Right lobe of liver (tissue), 6 donors: Measurements from ENCODE around the gene ATG10. TPM values are rescaled to one million over a fixed set of nuclear protein-coding genes. Genes with fewer than 3 reads are reported as not detected.
"Not testable (repeated sequence)": the region's sequence is repeated elsewhere in the genome, so short reads cannot be mapped to it uniquely, and the experiment has no call there.

ENCODE experiments used
- ATAC-seq, 4 donors: fragments of 200-7000 bp; cut with Tn5 transposase; one replicate each; pipeline ENCODE4 v1.9.1; 2020; ENCODE audit warnings: mild to moderate bottlenecking in 4 of 4, moderate library complexity in 4 of 4
- DNase-seq, 3 donors: peaks; one replicate each; pipeline ENCODE4 v3.0.0-alpha.2; 2020
- H3K27ac ChIP-seq, 3 donors: fragments of 200-600 bp; one replicate each; pipeline ENCODE4 v1.8.0; 2022
- H3K27me3 ChIP-seq, 2 donors: fragments of 200-600 bp; one replicate each; pipeline ENCODE4 v1.8.0; 2022
- H3K36me3 ChIP-seq, 4 donors: fragments of 200-600 bp; sonication (generic) in 1 of 4; one replicate each; pipeline versions ENCODE4 v1.5.1 to v1.8.0; 2017 to 2022; ENCODE audit warnings: control low read depth in 1 of 4
- H3K4me1 ChIP-seq, 4 donors: fragments of 200-600 bp; sonication (generic) in 1 of 4; one replicate each; pipeline versions ENCODE4 v1.5.1 to v1.8.0; 2017 to 2022; ENCODE audit warnings: control low read depth in 1 of 4
- H3K4me3 ChIP-seq, 3 donors: fragments of 200-600 bp; one replicate each; pipeline ENCODE4 v1.8.0; 2022
- H3K9me3 ChIP-seq, 4 donors: fragments of 200-600 bp; sonication (generic) in 1 of 4; one replicate each; pipeline versions ENCODE4 v1.5.1 to v1.8.0; 2017 to 2022; ENCODE audit warnings: control low read depth in 1 of 4
- POLR2A ChIP-seq: fragments of 450-650 bp; IDR thresholded peaks from one replicate; pipeline ENCODE4 v1.6.1; 2017; ENCODE audit warnings: antibody characterized with exemption, mild to moderate bottlenecking
- WGBS: methylation state at CpG from one replicate; pipeline ENCODE4 v1.1.6; 2018; ENCODE audit warnings: low coverage, low lambda C conversion rate; ENCODE audit not compliant: insufficient coverage; ENCODE audit errors: missing lambda C conversion rate; 5-methylcytosine and 5-hydroxymethylcytosine counted together
- intact Hi-C, 2 donors: fragments of 100-400 bp; cut with DNase I; formaldehyde crosslinking; loops; one replicate each; pipeline versions ENCODE4 v1.11.2 to v1.14.1; 2022
- total RNA-seq, 6 experiments: library from RNA; depleted of rRNA in 2 of 6; stranded (reverse); fragments of >200 nt in 2 of 6; fragmentation: NEBNext Ultra II Directional in 3 of 6; extraction: Animal tissue kit (Norgen Biotek cat#: 25700) in 3 of 6; gene quantifications; one replicate each; pipeline versions ENCODE4 v1.1.0 to v1.2.4, GENCODE V29; 2016 to 2023
- TF ChIP-seq, protein P1 (sequence below), 4 donors: fragments of 200-600 bp in 3 of 4; fragments of 450-650 bp in 1 of 4; IDR thresholded peaks; one replicate each; pipeline versions ENCODE4 v1.5.1 to v1.8.0; 2016 to 2022; ENCODE audit warnings: antibody characterized with exemption in 4 of 4, mild to moderate bottlenecking in 2 of 4
- donor health status: DM: no; HTN: yes; CAD: no.
- donor health status: DM: no; HTN: no; CAD: no.
- donor health status: DM: no; HTN: no; CAD: no.
- donor health status: DM: no; HTN: yes; CAD: no.
- donor health status: DM: no; HTN: yes; CAD: no.

The ATG10 gene
- total RNA-seq, 6 experiments from 2014 or later: 2.9 to 8.0 (median 4.4) TPM

DNA sequence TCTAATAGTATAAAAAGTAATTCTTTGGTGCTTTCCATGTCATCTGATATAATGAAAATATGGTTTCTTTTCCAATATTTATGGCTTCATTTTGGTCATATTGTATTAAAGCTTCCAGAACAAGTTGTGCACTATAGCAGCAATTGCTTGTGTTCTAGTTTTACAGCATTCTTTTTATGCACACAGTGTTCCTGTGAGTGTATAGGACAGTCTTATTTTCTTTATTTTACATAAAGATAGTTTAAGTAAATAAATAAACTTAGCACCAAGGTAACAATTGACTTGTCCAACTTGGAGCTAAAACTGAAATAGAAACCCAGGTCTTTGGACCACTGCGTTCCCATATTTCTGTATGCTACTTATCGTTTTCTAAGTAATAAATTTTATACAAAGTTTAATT lies 38.9 kb downstream of the ATG10 start:
- DNase-seq (no peak), ATAC-seq (no peak)
- intact Hi-C loops: no loop called here
- Histone ChIP-seq H3K4me1 (no peaks in the 10 kb centered on the region), H3K9me3 (no peaks in the 10 kb centered on the region), H3K36me3 (no peaks in the 10 kb centered on the region), H3K4me3 (no peak overlapping the region), H3K27me3 (no peaks in the 10 kb centered on the region), H3K27ac (no peak overlapping the region)
- 97% methylated on average over 2 of the region's 2 CpGs for WGBS
- TF ChIP-seq, protein P1, sequence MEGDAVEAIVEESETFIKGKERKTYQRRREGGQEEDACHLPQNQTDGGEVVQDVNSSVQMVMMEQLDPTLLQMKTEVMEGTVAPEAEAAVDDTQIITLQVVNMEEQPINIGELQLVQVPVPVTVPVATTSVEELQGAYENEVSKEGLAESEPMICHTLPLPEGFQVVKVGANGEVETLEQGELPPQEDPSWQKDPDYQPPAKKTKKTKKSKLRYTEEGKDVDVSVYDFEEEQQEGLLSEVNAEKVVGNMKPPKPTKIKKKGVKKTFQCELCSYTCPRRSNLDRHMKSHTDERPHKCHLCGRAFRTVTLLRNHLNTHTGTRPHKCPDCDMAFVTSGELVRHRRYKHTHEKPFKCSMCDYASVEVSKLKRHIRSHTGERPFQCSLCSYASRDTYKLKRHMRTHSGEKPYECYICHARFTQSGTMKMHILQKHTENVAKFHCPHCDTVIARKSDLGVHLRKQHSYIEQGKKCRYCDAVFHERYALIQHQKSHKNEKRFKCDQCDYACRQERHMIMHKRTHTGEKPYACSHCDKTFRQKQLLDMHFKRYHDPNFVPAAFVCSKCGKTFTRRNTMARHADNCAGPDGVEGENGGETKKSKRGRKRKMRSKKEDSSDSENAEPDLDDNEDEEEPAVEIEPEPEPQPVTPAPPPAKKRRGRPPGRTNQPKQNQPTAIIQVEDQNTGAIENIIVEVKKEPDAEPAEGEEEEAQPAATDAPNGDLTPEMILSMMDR (IDR thresholded peaks at IDR 0.05): no peak
- TF ChIP-seq POLR2A: no peak

DNA sequence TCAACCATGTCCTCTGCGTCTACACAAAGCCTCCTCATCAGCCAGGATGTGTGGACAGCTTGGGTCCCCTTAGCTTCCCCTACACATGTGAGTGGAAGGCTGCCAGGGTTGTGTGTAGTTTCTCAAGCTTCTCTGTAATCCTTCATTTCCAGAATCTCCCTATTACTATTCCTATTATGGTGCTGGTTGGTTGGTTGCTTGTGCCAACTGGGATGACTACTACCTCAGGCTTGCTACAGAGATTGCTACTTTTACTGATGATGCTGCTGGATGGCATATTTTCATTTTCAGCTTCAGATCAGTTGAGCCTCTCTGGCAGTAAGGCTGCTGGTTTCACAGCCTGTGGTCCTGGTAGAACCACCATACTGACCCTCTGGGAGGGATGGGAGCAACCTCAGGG lies 39.9 kb downstream of the ATG10 start:
- H3K9me3 ChIP-seq: no peaks in the 10 kb centered on the region
- no peaks in the 10 kb centered on the region for H3K36me3 ChIP-seq
- no peaks in the 10 kb centered on the region for H3K27me3 ChIP-seq
- ATAC-seq: no peak
- TF ChIP-seq, protein P1 (IDR thresholded peaks at IDR 0.05): no peak
- no peak for TF ChIP-seq POLR2A
- H3K27ac ChIP-seq: no peak overlapping the region
- no peak for DNase-seq
- H3K4me3 ChIP-seq: no peak overlapping the region
- intact Hi-C loops: no loop called here
- H3K4me1 ChIP-seq: no peaks in the 10 kb centered on the region
- 100% methylated on average over 1 of the region's 1 CpG for WGBS

DNA sequence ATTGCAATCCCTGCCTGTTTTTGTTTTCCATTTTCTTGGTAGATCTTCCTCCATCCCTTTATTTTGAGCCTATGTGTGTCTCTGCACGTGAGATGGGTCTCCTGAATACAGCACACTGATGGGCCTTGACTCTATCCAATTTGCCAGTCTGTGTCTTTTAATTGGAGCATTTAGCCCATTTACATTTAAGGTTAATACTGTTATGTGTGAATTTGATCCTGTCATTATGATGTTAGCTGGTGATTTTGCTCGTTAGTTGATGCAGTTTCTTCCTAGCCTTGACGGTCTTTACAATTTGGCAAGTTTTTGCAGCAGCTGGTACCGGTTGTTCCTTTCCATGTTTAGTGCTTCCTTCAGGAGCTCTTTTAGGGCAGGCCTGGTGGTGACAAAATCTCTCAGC lies 42.8 kb downstream of the ATG10 start:
- intact Hi-C loops, H3K4me1 ChIP-seq: not testable (repeated sequence)
- WGBS: 85% methylated on average over 4 of the region's 4 CpGs

DNA sequence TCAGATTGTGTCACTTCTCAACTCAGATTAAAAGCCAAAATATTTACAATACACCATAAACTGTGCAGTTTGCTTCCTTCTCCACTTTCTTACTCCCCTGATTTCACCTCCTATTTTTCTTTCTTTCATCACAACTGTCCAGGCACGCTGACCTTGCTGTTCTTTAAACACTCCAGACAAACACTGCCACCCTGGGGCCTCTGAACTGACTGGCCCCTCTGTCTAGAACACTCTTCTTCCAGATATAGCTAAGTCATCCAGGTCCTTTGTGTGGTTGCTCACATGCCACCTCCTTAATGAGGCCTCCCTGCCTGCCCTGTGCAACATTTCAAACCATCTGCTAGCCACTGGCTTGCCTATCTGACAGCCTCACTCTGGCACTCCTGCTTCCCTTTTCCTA lies 46.6 kb downstream of the ATG10 start:
- no peaks in the 10 kb centered on the region for H3K9me3 ChIP-seq
- DNase-seq: no peak
- intact Hi-C loops: no loop called here
- H3K4me1 ChIP-seq: no peaks in the 10 kb centered on the region
- H3K27me3 ChIP-seq: no peaks in the 10 kb centered on the region
- no peaks in the 10 kb centered on the region for H3K36me3 ChIP-seq
- WGBS: 33% methylated on average over 1 of the region's 1 CpG
- TF ChIP-seq, protein P1 (IDR thresholded peaks at IDR 0.05): no peak
- no peak for TF ChIP-seq POLR2A
- no peak overlapping the region for H3K4me3 ChIP-seq
- no peak overlapping the region for H3K27ac ChIP-seq
- ATAC-seq: peak in 1 of 4 donors; percentile 24

More for the DNA sequence above, 42.8 kb downstream of the ATG10 start:
- H3K4me3 ChIP-seq, H3K27me3 ChIP-seq, ATAC-seq, H3K36me3 ChIP-seq, DNase-seq, H3K27ac ChIP-seq, H3K9me3 ChIP-seq: not testable (repeated sequence)

DNA sequence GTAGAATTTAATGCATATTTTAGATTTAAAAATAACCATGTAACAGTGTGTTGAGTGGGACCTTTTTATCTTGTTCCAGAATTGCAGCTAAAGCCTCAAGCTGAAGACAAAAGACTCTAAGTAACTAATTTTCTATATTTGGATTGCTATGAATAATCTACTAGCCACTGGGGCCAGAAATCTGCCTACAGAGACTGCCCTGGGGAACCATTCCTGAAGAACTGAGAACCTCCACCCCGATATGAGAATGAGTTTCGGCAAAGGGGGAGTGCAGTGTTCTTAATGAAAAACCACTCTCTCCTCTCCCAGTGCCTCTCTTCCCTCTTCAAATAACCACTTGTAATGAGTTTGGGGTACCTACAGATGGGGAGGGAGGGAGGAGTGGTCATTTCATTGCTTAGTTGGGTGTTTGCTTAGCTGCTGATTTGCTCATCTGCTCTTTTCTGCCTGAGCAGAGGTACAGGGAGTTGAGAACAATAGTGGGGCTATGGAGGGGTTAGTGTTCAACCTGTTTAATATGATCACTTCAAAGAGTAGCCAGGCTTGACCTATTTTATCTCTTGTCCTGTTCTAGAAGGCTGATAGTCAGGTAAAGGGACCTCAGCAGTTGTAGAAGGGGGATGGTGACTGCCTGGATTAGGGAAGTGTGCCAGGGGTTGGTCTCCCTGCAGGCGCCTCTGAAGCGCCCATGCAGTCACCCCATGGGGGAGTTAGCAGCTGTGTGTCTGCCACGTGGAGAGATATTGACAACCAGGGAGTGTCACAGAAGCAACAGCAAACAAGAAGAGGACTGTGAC lies 47.7 kb downstream of the ATG10 start:
- ATAC-seq (peak in 1 of 4 donors; percentile 39), DNase-seq (no peak)
- H3K27ac ChIP-seq: no peak overlapping the region
- no peak overlapping the region for H3K4me3 ChIP-seq
- 65% methylated on average over 5 of the region's 5 CpGs for WGBS
- no peak for TF ChIP-seq POLR2A
- TF ChIP-seq, protein P1 (IDR thresholded peaks at IDR 0.05): no peak
- H3K27me3 ChIP-seq: no peaks in the 10 kb centered on the region
- H3K36me3 ChIP-seq: no peaks in the 10 kb centered on the region
- no peaks in the 10 kb centered on the region for H3K4me1 ChIP-seq
- intact Hi-C loops: no loop called here
- H3K9me3 ChIP-seq: no peaks in the 10 kb centered on the region
